GM18868 (cell line): ENCODE measurements around the gene TDP2.
"Not testable (repeated sequence)": the region's sequence is repeated elsewhere in the genome, so short reads cannot be mapped to it uniquely, and the experiment has no call there.

ENCODE experiments used
- ATAC-seq: cut with Tn5 transposase; IDR thresholded peaks from one replicate; pipeline ENCODE4 v1.9.1; 2021; ENCODE audit warnings: mild to moderate bottlenecking, moderate library complexity; ENCODE audit not compliant: unreplicated experiment

TDP2 gene

GRCh38 chr6:24683297-24684296 is 16.9 kb upstream of the TDP2 start:
- no peak for ATAC-seq

GRCh38 chr6:24680582-24680981 is 13.9 kb upstream of the TDP2 start:
- no peak for ATAC-seq

- ATAC-seq: not testable (repeated sequence)
These were observed 12.2 kb upstream of the TDP2 start for GRCh38 chr6:24678792-24679352.

- no peak for ATAC-seq
These were observed 6.9 kb upstream of the TDP2 start for GRCh38 chr6:24673625-24674024.

GRCh38 chr6:24672620-24673182 is 6.0 kb upstream of the TDP2 start:
- ATAC-seq: no peak

- ATAC-seq: not testable (repeated sequence)
These were observed 4.4 kb upstream of the TDP2 start for GRCh38 chr6:24671077-24671476.

- ATAC-seq: not testable (repeated sequence)
These were observed 3.8 kb upstream of the TDP2 start for GRCh38 chr6:24670492-24670891.

- no peak for ATAC-seq
These were observed 2.3 kb upstream of the TDP2 start for GRCh38 chr6:24668997-24669361.

- not testable (repeated sequence) for ATAC-seq
These were observed 1.6 kb upstream of the TDP2 start for GRCh38 chr6:24668066-24668996.

- ATAC-seq: peak; percentile 5
These were observed 692 bp upstream of the TDP2 start for GRCh38 chr6:24667378-24667803.

- ATAC-seq: peak; percentile 43
These were observed 530 bp downstream of the TDP2 start for GRCh38 chr6:24666097-24666640.

GRCh38 chr6:24664046-24664987 is 2.4 kb downstream of the TDP2 start:
- ATAC-seq: no peak

GRCh38 chr6:24663189-24663588 is 3.5 kb downstream of the TDP2 start:
- ATAC-seq: no peak

GRCh38 chr6:24662236-24662635 is 4.5 kb downstream of the TDP2 start:
- ATAC-seq: no peak

GRCh38 chr6:24661759-24662158 is 4.9 kb downstream of the TDP2 start:
- not testable (repeated sequence) for ATAC-seq

GRCh38 chr6:24660105-24660504 is 6.6 kb downstream of the TDP2 start:
- ATAC-seq: no peak

- ATAC-seq: no peak
These were observed 7.1 kb downstream of the TDP2 start for GRCh38 chr6:24659561-24659960.

- ATAC-seq: no peak
These were observed 7.8 kb downstream of the TDP2 start for GRCh38 chr6:24658573-24659560.
